Stimulated activated CD4-positive, alpha-beta T cell treated with anti-CD3 and anti-CD28 coated beads, TNF-alpha, amount 100 ng/mL, for 48 hours (primary cell): ENCODE measurements around the gene TTYH3.

Source experiments
- DNase-seq, 3 donors: peaks; one replicate each; pipeline ENCODE4 v3.0.0-alpha.2; 2020; ENCODE audit warnings: low read depth in 3 of 3

The TTYH3 gene

DNA sequence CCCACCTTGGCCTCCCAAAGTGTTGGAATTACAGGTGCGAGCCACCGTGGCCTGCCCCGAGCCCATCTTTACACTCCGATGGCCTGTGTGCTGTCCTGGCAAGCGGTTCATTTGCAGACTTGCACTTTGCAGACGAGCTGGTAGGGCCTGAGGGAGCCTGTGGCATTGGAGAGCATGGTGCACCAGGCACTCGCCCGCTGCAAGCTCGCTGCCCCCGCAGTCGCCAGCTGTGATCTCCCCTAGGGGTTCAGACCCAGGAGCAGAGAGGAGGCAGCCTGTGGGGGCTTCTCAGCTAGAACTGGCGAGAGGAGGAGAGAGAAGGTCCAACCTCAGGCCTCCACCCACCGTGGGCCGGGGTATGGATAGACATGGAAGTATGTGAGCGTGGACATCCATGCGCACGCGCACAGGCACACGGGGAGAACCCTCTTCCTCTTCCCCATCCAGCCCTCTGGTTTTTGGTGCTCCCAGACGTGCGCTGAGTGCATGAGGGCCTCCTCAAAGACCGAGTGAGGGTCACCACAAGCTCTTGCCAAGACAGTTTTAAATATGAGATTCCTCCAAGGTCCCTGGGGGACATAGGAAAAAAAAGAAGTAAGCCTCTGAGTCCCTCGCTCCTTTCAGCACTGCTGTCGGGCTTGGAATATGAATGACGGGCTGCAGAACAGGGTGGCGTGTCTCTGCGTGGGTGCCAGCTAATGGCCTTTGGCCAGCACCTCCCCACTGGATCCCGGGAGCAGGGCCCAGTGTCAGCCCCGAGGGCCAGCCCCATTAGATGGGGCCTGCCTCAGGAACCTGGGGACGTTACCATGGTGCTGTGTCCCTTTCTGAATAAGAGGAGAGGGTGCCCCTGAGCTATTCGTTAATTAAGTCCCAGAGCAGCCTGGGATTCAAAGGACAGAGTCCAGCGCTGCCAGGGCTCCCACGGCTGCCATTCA, 15.1 kb upstream of the TTYH3 start:
- no peak for DNase-seq

DNA sequence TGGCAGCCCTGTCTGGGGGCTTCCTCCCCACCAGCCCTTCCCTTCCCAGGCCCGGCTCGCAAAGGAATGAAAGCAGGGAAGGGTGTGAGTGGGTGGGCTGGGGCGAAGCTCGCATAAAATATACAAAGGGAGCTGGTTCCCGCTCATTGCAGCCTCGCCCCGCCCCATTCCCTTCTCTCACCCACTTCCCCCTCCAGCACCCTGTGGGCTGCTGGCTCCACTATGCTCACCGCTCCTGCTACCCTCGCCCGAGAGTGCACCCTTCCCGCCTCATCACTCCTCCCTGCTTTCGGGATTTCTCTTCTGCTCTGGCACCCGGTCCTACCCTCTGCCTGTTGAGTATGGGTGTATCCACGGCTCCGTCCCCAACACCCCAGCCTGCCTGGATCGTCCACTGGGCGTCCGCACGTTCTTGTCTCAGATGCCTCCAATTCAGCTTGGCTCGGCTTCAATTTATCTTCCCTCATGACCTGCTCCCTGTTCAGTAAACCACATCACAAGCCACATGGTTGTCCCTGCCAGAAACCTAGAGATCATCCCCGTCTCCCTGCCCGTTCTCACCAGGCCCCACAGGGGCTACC, 14.4 kb upstream of the TTYH3 start:
- DNase-seq = no peak

DNA sequence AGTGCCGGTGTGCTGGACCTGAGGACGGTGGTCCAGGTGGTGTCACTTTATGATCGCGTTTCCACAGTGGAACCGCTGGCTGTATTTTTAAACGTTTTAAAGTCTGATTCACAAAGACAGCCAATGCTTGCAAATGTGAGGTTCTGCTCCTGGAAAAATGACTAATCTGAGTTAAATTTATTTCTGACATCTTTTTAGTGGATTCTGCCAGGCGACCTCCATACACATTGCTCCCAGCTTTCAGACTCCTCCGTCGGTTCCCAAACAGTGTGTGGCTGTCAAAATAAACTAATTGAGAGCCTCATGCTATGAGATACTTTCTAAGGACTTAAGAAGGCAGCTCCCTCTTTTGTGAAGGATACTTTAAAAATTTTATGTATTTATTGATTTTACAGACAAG, 12.7 kb upstream of the TTYH3 start:
- no peak for DNase-seq

DNA sequence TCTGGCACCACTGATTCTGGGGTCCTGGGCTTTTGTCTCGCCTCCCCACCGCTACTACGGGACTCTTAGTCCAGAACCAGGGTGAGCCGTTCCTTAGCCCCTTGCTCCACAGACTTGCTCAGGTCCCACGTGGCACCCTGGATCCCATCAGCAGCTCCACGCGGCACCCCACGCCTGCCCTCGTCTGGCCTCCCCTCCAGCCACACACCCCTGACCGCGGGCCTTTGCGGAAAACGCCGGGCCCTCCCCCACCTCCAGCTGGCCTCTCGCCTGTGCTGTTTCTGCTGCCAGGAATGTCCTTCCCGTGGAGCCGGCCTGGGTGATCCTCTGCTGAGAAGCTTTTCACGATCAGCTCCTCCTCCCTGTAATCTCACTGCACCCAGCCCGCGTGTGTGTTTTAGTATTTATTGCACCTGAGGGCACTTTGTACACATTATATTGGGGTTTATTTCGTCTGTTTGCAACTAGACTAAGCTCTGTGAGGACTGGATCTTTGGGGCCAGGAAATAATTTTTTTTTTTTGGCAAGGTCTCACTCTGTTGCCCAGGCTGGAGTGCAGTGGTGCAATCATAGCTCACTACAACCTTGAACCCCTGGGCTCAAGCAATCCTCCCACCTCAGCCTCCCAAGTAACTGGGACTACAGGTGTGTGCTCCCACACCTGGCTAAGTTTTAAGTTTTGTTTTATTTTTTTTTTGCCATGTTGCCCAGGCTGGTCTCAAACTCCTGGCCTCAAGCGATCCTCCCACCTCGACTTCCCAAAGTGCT, 10.5 kb upstream of the TTYH3 start:
- DNase-seq = no peak

DNA sequence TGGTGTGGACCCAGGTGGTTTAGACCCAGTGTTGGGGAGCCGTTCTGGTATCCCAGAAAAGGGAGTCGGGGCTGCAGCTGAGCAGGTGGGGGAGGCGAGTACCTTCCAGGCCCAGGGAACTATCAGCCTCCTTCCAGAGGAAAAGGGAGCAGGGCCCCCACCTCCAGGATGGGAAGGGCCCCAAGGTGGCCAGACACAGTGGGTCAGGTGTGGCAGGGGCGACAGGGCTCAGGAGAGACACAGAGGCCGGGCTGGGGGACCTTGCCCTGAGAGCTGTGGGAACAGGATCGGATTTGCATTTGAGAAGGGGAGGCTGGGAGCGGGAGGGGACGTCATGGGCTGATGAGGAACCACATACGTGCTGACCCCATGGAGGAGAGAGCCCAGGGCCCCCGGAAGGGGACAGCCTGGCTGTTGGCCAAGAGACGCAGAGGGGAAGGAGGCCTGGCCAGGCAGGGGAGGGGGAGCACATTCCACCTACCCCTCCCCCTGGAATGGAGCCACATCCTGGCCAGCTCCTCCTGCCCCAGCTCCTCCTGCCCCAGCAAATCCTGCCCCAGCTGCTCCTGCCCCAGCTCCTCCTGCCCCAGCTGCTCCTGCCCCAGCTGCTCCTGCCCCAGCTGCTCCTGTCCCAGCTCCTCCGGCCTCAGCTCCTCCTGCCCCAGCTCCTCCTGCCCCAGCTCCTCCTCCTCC, 9.7 kb upstream of the TTYH3 start:
- DNase-seq = no peak

DNA sequence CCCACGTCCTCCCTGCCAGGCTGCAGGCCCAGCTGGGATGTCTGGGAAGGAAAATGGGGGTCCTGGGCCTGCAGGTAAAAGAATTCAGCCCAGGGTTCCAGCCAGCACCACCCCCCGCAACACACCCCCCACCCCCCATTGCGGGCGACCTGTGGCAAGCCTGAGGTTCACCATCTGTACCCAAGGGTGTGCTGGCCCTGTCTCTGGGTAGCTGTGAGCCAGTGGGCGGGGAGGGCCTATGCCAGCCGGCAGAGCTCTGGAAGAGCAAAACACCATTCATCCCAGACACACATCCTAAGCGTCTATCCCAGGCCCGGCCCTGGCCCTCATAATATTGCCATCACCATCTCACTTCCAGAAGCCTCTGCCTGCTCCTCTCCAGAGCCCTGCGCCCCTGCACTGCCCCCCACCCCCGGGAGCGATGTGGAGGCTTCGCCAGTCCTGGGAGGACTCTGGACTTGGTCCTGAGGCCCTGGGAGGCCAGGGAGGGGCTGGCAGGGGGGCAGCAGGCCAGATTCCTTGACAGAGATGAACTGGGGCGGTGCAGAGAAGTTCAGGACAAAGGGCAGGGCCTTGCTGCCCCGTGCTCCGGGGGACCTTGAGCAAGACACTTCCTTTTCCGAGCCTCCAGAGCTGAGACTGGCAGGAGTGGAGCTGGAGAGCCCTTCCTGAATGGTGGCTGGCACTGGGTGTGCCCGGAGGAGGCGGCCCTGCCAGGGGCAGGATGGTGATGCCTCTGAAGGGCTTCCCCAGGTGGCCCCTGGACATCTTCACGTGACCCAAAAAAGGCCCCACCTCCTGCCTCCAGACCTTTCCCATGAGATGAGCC, 8.7 kb upstream of the TTYH3 start:
- no peak for DNase-seq

DNA sequence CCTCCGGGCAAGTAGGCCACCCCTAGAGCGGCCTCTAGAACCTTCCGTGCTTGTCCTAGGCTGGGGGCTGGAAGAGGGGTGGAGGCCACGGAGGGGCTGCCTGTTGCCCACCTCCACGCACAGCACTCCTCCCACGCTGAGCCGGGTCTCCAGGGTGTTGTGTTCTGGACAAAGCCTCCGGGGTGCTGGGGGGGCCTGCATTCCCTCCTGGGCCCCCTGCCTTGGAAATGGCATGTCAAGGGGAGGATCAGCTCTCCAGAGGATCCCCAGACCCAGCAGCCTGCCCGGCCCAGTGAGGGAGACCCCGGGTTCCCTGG, 8.1 kb upstream of the TTYH3 start:
- DNase-seq = no peak

DNA sequence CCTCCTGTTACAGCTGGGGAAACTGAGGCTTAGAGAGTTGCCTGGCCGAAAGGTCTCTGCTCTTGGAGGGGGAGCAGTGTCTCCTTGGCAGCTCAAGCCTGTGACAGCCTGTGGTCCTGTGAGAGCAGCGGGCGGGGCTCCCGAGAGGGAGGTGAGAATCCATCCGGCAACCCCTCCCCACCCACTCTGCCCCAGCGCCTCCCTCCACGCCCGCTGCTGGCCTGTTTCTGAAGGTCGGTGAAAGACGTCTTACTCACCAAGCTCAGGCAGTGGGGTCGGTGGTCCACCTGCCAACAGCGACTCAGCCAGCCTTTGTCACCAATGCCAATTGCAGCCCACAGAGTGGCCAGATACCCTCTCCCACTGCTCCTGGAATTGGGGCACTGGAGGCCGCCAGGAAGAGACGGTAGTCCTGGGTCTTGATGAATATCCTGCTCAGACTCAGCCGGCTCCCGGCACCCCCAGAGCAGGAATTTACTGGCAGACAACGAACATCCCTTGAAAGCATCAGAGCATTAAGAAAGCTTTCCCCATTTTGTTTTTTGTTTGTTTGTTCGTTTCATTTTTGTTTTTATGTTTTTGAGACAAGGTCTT, 7.4 kb upstream of the TTYH3 start:
- no peak for DNase-seq

DNA sequence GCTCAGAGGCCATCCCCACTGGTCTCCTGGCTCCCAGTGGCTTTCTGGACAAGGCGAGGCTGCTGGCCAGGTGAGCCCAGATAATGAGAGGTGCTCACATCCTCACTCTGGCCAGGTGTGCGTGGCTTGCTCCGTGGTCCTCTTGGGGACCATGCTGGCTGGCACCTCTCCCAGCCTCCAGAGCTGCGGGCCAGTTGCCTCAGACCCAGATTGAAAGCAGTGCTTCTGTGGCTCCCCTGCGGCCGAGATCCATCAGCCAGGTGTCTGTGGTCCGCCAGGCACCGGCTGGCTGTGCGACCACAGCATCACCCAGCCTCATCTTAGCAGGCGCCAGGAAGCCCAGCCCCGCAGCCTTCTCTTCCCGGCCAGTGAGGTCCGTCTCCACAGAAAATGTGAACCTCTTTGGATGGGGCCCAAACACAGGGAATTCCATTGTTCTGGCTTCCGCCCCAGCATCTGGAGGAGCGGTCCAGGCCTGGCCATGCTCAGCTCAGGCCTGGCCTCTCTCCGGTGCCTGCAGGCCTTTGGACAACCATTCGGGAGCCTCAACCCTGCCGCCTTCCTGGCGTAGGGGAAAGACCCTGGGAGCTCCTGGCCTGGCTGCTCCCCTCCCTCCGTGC, 5.2 kb upstream of the TTYH3 start:
- no peak for DNase-seq

DNA sequence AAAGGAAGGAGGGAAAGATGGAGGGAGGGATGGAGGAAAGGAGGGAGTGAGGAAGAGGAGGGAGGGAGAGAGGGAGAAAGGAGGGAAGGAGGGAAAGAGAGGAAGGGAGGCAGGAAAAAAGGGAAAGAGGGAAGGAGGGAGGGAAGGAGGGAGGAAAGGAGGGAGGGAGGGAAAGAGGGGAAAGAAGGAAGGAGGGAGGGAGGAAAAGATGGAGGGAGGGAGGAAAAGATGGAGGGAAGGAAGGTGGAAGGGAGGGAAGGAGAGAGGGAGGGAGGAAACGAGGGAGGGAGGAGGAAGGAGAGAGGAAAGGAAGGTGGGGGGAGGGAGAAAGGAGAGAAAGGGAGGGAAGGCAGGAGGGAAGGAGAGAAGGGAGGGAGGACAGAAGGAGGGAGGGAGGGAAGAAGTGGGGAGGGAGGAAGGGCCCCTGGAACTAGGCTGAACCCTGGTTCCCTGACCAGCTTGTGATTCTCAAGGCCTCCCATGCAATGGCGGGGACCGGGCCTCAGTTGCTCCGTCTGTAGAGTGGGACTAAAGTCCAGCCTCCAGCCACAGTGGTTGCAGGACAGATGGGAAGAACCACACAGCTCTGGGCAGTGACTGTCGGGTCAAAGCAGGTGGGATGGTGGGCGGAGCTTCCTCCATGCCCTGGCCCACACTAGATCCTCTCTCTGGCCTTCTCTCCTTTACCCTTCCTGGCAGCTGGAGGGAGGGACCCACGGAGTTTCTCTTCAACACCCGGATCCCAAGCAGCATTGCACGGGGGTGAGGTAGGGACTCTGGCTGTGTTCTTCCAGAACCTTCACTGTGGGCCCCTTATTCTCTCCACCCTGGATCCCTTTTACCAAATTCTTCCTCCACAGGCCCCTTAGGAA, 4.3 kb upstream of the TTYH3 start:
- no peak for DNase-seq

DNA sequence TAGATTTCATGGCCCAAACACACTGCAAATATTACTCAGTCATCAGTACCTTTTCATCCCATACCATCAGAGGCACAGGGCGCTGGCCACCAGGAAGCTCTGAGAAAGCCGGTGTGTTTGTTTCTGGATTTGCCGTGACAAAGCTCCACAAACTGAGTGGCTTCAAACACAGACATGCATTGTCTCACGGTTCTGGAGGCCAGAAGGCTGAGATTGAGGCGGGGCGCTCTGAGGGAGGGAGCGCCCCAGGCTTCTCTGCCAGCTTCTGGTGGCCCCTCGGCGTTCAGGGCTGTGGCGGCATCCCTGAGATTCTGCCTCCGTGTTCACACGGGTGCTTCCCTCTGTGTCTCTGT, 3.7 kb upstream of the TTYH3 start:
- no peak for DNase-seq

DNA sequence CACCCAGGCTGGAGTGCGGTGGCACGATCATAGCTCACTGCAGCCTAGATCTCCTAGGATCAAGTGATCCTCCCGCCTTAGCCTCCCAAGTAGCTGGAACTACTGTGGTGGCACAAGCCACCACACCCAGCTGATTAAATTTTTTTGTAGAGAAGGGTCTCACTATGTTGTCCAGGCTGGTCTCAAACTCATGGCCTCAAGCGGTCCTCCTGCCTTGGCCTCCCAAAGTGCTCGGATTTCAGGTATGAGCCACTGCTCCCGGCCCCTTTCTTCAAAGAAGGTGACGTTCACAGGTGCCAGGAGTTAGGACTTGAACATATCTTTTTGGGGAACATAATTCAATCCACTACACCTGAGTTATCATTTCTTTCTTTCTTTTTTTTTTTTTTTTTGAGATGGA, 2.9 kb upstream of the TTYH3 start:
- no peak for DNase-seq

DNA sequence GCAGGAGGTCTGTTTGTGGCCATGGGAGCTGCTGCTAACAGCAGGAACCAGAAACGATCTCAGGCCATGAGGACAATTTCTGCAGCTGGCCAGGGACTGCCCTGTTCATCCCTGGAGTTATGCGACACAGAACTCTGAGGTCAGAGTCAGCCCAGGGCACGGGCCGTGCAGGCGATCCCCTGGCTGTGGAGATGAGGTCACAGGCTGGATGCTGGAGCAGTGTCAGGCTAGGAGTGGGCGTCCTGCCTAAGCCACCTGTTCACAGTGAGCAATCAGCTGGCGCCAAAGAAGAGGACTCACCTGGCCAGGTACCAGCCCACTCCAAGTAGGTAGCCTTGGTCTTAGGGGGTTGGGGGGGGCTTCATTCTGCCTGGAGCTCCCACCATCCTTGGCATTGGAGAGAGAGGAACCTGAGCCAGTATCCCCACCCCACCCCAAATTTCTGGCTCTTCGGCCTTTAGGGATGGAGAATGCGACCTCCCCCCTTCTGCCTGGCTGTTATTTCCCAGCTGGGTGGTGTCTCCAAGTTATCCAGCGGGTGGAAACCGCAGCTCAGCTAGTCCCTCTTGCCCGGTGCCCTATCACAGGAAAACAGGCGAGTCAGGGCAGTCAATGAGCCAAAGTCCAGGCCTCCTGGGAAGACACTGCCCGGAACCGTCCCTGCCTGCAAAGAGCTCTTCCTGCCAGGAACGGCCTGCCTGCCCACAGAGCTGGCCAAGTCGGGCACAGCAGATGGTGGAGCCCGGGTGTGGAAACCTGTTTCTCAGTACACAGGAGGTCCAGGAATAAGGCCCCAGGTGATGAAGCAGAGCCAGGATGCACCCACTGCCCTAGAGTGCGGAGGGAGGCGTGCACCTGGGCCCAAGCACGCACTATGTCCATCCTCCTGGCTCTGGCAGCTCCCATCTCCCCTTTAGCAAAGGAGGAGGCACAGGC, 1.8 kb upstream of the TTYH3 start:
- DNase-seq = no peak

DNA sequence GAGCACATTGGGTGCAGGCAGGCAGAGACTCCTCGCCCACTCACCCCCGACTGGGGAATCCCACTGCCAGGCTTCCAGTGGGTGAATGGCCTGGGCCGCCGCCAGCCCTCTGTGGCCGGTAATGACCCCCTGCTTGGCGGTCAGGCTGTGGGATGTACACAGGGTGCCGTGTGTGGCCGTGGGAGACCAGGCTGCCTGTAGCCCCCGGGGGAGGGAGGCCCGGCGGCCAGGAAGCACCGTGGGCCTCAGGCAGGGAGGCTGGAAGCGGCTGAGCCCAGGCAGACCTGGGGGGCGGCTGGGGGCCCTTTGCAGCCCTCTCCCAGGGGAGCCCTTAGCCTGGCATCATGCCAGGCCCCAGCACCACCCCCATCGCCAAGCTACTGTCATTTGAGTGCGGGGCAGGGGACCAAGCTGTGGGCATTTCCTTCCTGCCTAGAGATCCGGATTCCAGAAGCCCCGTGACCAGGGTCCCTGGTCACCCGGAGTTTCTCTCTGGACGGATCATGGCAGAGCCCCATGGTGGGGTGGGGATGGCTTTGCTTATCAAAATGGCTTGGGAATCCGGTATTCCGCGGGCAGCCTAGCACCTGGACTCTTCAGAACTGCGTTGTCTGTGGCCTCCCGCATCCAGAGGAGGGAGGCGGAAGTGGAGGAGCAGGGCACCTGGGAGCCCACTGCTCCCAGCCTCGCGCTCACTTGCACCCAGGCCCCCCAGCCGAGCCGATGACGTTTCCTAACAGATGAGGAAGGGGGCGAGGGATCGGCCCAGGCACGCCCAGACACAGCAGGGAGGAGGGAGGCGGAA, 1.1 kb downstream of the TTYH3 start:
- DNase-seq = peak in 1 of 3 donors; percentile 60

DNA sequence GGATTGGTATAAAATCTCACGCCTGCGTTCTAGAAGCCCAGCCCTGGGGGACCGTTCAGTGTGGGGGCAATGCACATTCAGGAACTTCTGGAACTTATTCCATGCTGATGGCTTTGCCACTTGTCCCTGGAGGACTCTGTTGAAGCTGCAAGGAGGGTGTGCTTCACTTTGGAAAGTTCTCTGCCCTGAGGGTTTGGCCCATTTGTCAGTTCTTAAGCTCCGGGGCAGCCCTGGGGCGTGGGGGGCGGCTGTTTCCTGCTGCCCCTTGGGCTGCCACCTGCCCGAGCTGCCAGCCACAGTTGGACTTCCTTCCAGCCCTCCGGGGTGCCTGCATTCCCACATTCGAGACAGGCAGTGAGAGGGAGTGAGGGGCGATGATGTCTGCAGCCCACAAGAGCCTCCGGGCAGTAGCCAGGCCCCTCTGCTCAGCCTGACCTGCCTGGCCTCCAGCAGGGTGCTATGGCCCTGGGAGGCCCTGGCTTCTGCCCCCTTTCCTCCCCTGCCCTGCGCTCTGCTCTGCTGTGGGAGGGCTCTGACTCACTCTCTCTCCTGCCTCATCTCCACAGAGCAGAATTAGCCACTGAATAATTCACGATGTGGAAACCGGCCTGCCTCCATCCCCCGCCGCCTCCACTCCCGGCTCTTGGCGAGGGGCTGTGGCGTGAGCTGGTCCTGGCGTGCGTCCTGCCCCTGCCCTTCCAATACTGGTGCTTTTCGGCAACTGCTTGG, 1.9 kb downstream of the TTYH3 start:
- DNase-seq = peak in 2 of 3 donors; percentile 34 to 37

DNA sequence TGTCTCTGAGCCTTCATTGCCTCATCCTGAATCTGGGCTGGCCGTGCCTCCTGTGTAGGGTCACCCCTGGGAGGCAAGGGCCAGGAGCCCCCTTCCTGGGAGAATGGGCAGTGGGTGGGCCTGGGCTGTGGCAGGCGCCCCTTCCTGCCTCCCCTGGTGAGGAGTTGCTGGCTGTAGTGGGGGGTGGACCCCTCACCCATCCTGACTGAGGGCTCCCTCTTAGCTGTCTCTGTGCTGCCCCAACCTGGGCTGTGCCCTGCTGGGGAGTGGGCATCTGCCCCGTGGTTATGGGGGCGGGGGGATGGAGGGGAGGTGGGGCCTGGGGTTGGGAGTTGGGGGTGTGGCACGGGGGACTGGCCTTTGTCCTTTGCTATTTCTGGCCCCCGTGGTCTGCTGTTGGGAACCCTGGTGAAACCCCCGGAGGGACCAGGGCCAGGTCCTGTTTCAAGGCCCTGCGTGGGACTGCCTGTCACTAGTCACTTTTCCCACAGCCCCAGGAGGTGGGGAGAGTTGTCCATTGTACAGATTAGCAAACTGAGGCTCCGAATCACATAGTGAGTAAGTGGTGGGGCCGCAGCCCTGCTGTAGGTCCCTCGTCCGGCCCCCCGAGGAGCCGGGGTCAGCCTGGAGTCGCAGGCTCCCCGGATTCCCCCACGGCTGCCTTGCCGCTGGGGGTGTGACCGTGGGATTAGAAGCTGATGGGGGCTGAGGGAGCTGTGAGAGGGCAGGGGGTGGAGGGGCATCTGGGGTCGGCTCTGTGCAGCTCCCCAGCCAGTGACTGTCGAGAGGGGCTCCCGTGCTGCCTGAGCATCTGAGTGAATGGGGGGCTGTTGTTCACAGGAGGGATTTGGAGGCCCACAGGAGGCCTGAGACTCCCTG, 2.7 kb downstream of the TTYH3 start:
- no peak for DNase-seq
